Loucy (cell line): Measurements from ENCODE around the gene EIF6.

ENCODE experiments used
- EZH2phosphoT487 ChIP-seq: fragments of 200-600 bp; IDR thresholded peaks from 2 replicates; pipeline ENCODE4 v1.6.1; 2018; ENCODE audit warnings: antibody characterized with exemption, mild to moderate bottlenecking, moderate library complexity, borderline replicate concordance
- TF ChIP-seq, protein P1 (sequence below): fragments of 200-600 bp; sonication (generic); conservative IDR thresholded peaks from 2 replicates; pipeline ENCODE4 v1.5.1; 2014; ENCODE audit warnings: mild to moderate bottlenecking, antibody characterized with exemption, low read length

DNA sequence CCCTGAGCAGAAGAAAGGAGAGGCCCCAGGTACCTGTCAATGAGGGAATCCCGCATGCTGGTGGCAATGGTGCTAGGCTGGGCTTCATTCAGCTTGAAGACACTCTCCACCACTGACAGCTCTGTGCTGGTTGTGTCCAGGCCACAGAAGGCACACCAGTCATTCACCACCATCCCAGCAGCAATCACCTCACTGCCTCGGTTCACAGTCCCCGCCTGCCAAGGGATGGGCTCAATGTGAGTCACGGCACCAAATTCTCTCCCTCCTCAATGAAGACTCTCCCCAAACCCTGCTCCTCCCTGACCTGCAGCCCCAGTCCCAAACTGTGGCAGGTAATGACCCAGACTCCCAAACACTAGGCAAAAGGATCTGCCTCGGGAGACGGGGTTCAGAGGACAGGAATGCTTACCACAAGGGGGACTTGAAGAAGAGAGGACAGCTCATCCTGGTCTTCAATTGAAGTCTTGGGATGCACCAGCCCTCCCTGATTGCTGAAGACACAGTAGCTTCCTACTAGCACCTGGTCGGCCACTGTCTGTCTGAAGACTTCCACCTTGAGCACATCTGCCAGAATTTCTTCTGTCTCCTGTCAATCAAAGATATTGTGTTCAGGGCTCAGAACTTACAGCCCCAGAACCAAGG is 4.9 kb downstream of the EIF6 start:
- TF ChIP-seq, protein P1, sequence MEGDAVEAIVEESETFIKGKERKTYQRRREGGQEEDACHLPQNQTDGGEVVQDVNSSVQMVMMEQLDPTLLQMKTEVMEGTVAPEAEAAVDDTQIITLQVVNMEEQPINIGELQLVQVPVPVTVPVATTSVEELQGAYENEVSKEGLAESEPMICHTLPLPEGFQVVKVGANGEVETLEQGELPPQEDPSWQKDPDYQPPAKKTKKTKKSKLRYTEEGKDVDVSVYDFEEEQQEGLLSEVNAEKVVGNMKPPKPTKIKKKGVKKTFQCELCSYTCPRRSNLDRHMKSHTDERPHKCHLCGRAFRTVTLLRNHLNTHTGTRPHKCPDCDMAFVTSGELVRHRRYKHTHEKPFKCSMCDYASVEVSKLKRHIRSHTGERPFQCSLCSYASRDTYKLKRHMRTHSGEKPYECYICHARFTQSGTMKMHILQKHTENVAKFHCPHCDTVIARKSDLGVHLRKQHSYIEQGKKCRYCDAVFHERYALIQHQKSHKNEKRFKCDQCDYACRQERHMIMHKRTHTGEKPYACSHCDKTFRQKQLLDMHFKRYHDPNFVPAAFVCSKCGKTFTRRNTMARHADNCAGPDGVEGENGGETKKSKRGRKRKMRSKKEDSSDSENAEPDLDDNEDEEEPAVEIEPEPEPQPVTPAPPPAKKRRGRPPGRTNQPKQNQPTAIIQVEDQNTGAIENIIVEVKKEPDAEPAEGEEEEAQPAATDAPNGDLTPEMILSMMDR: no peak
- TF ChIP-seq EZH2phosphoT487: no peak
